Stimulated activated CD4-positive, alpha-beta T cell treated with anti-CD3 and anti-CD28 coated beads, Interleukin-12 subunit alpha, Interleukin-12 subunit beta, amount 100 ng/mL, for 48 hours (primary cell): Measurements from ENCODE around the gene DLGAP3.
"Not testable (repeated sequence)": the region's sequence is repeated elsewhere in the genome, so short reads cannot be mapped to it uniquely, and the experiment has no call there.

Experiments used
- DNase-seq, 3 donors: peaks; one replicate each; pipeline ENCODE4 v3.0.0-alpha.2; 2020; ENCODE audit warnings: low read depth in 2 of 3, low spot score in 1 of 3

DLGAP3 gene

GRCh38 chr1:34842073-34842472 lies 87.4 kb downstream of the DLGAP3 start:
- DNase-seq, result no peak

- no peak for DNase-seq
These were observed 89.0 kb downstream of the DLGAP3 start for GRCh38 chr1:34840426-34840825.

- no peak for DNase-seq
These were observed 89.7 kb downstream of the DLGAP3 start for GRCh38 chr1:34839526-34840305.

- no peak for DNase-seq
These were observed 95.7 kb downstream of the DLGAP3 start for GRCh38 chr1:34833711-34834110.

- DNase-seq, result no peak
These were observed 97.7 kb downstream of the DLGAP3 start for GRCh38 chr1:34831721-34832246.

GRCh38 chr1:34829250-34829649 lies 100.2 kb downstream of the DLGAP3 start:
- no peak for DNase-seq

GRCh38 chr1:34828611-34829010 lies 100.8 kb downstream of the DLGAP3 start:
- DNase-seq, result no peak

GRCh38 chr1:34827341-34827941 lies 102.0 kb downstream of the DLGAP3 start:
- DNase-seq, result no peak

GRCh38 chr1:34825455-34826091 lies 103.9 kb downstream of the DLGAP3 start:
- DNase-seq, result no peak

GRCh38 chr1:34824817-34825454 lies 104.5 kb downstream of the DLGAP3 start:
- no peak for DNase-seq

GRCh38 chr1:34822202-34822601 lies 107.2 kb downstream of the DLGAP3 start:
- no peak for DNase-seq

GRCh38 chr1:34818862-34819261 lies 110.6 kb downstream of the DLGAP3 start:
- DNase-seq, result not testable (repeated sequence)

- DNase-seq, result no peak
These were observed 112.7 kb downstream of the DLGAP3 start for GRCh38 chr1:34816778-34817177.

- no peak for DNase-seq
These were observed 113.1 kb downstream of the DLGAP3 start for GRCh38 chr1:34816332-34816731.
